ENCODE results near the gene RBM33. TPM values are rescaled to one million over a fixed set of nuclear protein-coding genes. Genes with fewer than 3 reads are reported as not detected.

The RBM33 gene
- total and polyA plus RNA-seq, 2 of the 13 experiments (the other 11 are each of a cell fraction or from before 2014, with no cell fraction given), result 12.4 to 28.9 TPM

DNA sequence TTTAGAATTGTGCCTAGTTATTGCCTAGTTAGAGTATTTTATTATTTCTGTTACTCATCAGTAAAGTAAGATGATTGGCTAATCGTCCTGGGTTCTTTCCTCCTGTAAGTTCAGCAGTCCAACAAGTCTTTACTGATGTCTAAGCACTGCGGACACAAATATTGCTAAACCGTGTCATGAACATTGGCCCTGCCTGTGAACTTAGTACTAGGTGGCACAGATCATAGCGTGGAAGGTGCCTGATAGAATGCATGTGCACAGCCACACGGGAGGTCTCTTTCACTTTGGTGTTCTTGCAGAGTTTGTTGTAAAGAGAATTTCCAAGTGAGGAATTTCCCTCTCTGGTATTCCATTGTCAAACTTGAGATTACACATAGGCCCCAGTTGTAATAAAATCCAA lies 38.0 kb downstream of the RBM33 start (continued):
- TF ChIP-seq ZNF530 (CRISPR knock-in tag; IDR thresholded peaks at IDR 0.05; ENCODE audit: low read depth) (no peak), ZNF34 (CRISPR knock-in tag; IDR thresholded peaks at IDR 0.05; ENCODE audit: borderline replicate concordance) (no peak), KDM5B (CRISPR knock-in tag; IDR thresholded peaks at IDR 0.05; ENCODE audit: borderline replicate concordance) (no peak), ZBTB44 (CRISPR knock-in tag; IDR thresholded peaks at IDR 0.05) (no peak), ZNF704 (CRISPR knock-in tag; IDR thresholded peaks at IDR 0.05; ENCODE audit: borderline replicate concordance) (no peak), FOSL2 (CRISPR knock-in tag; IDR thresholded peaks at IDR 0.05) (peak; percentile 70), ZKSCAN8 (CRISPR knock-in tag; IDR thresholded peaks at IDR 0.05; ENCODE audit: borderline replicate concordance) (peak; percentile 75; the same call in 1 of the 2 replicates), ARHGAP35 (CRISPR knock-in tag; IDR thresholded peaks at IDR 0.05; ENCODE audit: borderline replicate concordance) (no peak), GATA4 (IDR thresholded peaks at IDR 0.05; ENCODE audit: borderline replicate concordance, low read depth) (no peak; the same call in 1 of the 2 replicates), DRAP1 (CRISPR knock-in tag; IDR thresholded peaks at IDR 0.05) (no peak), ZNF891 (CRISPR knock-in tag; IDR thresholded peaks at IDR 0.05) (no peak), CAMTA2 (CRISPR knock-in tag; IDR thresholded peaks at IDR 0.05; ENCODE audit: borderline replicate concordance) (no peak), GATAD2A (CRISPR knock-in tag; IDR thresholded peaks at IDR 0.05) (peak; percentile 96), KDM5A (IDR thresholded peaks at IDR 0.05; ENCODE audit: borderline replicate concordance, low read length) (no peak), ZHX2 (IDR thresholded peaks at IDR 0.05; ENCODE audit: low read depth) (no peak), ZHX2 (CRISPR knock-in tag; IDR thresholded peaks at IDR 0.05; ENCODE audit: borderline replicate concordance) (no peak), MLX (CRISPR knock-in tag; IDR thresholded peaks at IDR 0.05) (peak; percentile 98), ZFP82 (CRISPR knock-in tag; IDR thresholded peaks at IDR 0.05; ENCODE audit: borderline replicate concordance) (no peak), TOE1 (CRISPR knock-in tag; IDR thresholded peaks at IDR 0.05) (0 out of 2 replicates have a peak, but pooled peaks have one; percentile 23)
- TF ChIP-seq, protein P1, sequence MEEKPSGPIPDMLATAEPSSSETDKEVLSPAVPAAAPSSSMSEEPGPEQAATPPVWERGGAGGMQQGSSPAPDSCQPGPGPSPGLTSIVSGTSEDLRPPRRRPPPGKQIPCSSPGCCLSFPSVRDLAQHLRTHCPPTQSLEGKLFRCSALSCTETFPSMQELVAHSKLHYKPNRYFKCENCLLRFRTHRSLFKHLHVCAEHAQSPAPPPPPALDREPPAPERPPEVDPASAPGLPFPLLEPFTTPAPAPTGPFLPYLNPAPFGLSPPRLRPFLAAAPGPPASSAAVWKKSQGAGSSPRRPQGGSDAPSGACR (CRISPR knock-in tag; IDR thresholded peaks at IDR 0.05), result no peak
